ENCODE data around the gene APOA4. TPM values are rescaled to one million over a fixed set of nuclear protein-coding genes. Genes with fewer than 3 reads are reported as not detected.

The APOA4 gene
- total and polyA plus RNA-seq, 2 of the 13 experiments (the other 11 are each of a cell fraction or from before 2014, with no cell fraction given): 3.8 to 7.2 TPM

- intact Hi-C loops (cut with micrococcal nuclease; ENCODE audit: unreplicated experiment) (no loop called here), in situ Hi-C loops (cut with HindIII; ENCODE audit: extremely low pct_ligation_motif_present, low pct_unique_long_range_greater_than_20kb) (no loop called here)
- DNase-seq (ENCODE audit: low spot score) (no peak), FAIRE-seq (peak; percentile 8), ATAC-seq (no peak)
- BruUV-seq (replicated peaks): no TSS peak
- no peaks in the 10 kb centered on the region for H3K27me3 ChIP-seq (ENCODE audit: control insufficient read depth in 1 of 2, insufficient read depth in 2 of 2, low read length in 2 of 2)
- peak overlapping the region; percentile 75 for H3K27ac ChIP-seq (ENCODE audit: extremely low read length, insufficient read depth, low read length)
- H3K9me3 ChIP-seq (ENCODE audit: low read length): no peaks in the 10 kb centered on the region
- H4K20me1 ChIP-seq (ENCODE audit: insufficient read depth, low read length): no peaks in the 10 kb centered on the region; the same call in 1 of the 2 replicates
- POLR2A ChIA-PET: interaction anchor here (1.2 to 8.4 kb wide), 5 partner anchors 17 to 65 kb away, joined by 3 to 78 read pairs (median 24); partner anchors contain the start of genes APOA1, APOA5, APOC3 and ZPR1
- peak overlapping the region; percentile 76 for H3K4me2 ChIP-seq (ENCODE audit: low read depth, low read length)
- no peak overlapping the region for H2AFZ ChIP-seq (ENCODE audit: low read length)
- H3K9ac ChIP-seq (ENCODE audit: insufficient read depth, low read depth, low read length): peak overlapping the region; percentile 84
- CTCF ChIA-PET (ENCODE audit: low intra/inter-chr PET ratio, low total read pairs): no interaction called here
- H3K4me3 ChIP-seq (replicated peaks in 1 of 3; ENCODE audit: insufficient read depth in 1 of 3, low read depth in 2 of 3, low read length in 3 of 3): peak overlapping the region; percentile 89 to 98 (median 92)
- H3K4me1 ChIP-seq (ENCODE audit: insufficient read depth, low read length): peaks cover 39% of the 10 kb centered on the region
- peaks cover 6 to 14% of the 10 kb centered on the region in 2 experiments for H3K36me3 ChIP-seq (replicated peaks in 1 of 2; ENCODE audit: control insufficient read depth in 1 of 2, insufficient read depth in 2 of 2, low read length in 2 of 2)
- 0% methylated on average over 2 of the region's 2 CpGs for WGBS (ENCODE audit: low lambda C conversion rate)
- TF ChIP-seq ATF7 (IDR thresholded peaks at IDR 0.05) (peak; percentile 77), ATF7 (CRISPR knock-in tag; IDR thresholded peaks at IDR 0.05) (no peak), ZNF615 (CRISPR knock-in tag; IDR thresholded peaks at IDR 0.05; ENCODE audit: borderline replicate concordance) (no peak)
- H3K79me2 ChIP-seq (ENCODE audit: insufficient read depth, low read length): peaks cover 29% of the 10 kb centered on the region
Observed at GRCh38 chr11:116771935-116772334, 51.2 kb downstream of the APOA4 start.

Other genes starting within 250 kb of the APOA4 start
- 25.9 and 31.9 TPM in 2 replicates for gene BUD13, start 50.3 kb downstream of the APOA4 start, total RNA-seq (2016; rRNA removed; fragmentation: Illumina TruSeq; extraction: Trizol)
- 13.3 and 13.6 TPM in 2 replicates for gene BUD13, start 50.3 kb downstream of the APOA4 start, polyA plus RNA-seq (2011; rRNA removed)
- gene ZPR1, start 35.3 kb downstream of the APOA4 start, total RNA-seq (2016; rRNA removed; fragmentation: Illumina TruSeq; extraction: Trizol): 79.3 and 102 TPM in 2 replicates
- gene ZPR1, start 35.3 kb downstream of the APOA4 start, polyA plus RNA-seq (2011; rRNA removed): 40.0 and 45.2 TPM in 2 replicates
- gene APOA5, start 31.4 kb downstream of the APOA4 start, total RNA-seq (2016; rRNA removed; fragmentation: Illumina TruSeq; extraction: Trizol): 21.9 and 49.1 TPM in 2 replicates
- 44.0 and 61.4 TPM in 2 replicates for gene APOA5, start 31.4 kb downstream of the APOA4 start, polyA plus RNA-seq (2011; rRNA removed)
- gene APOC3, start 6.6 kb upstream of the APOA4 start, total RNA-seq (2016; rRNA removed; fragmentation: Illumina TruSeq; extraction: Trizol): 179 and 314 TPM in 2 replicates
- 687 and 1,005 TPM in 2 replicates for gene APOC3, start 6.6 kb upstream of the APOA4 start, polyA plus RNA-seq (2011; rRNA removed)
- 2,184 and 5,485 TPM in 2 replicates for gene APOA1, start 14.3 kb upstream of the APOA4 start, total RNA-seq (2016; rRNA removed; fragmentation: Illumina TruSeq; extraction: Trizol)
- gene APOA1, start 14.3 kb upstream of the APOA4 start, polyA plus RNA-seq (2011; rRNA removed): 1,973 and 2,476 TPM in 2 replicates

Data from HepG2 (cell line).